Measurements from ENCODE around the gene NFATC1. TPM values are rescaled to one million over a fixed set of nuclear protein-coding genes. Genes with fewer than 3 reads are reported as not detected.

NFATC1 gene
- polyA plus RNA-seq, 1 experiment, result 0.73 TPM

GRCh38 chr18:79578396-79579260 lies 182.9 kb downstream of the NFATC1 start:
- TF ChIP-seq CTCF (IDR thresholded peaks at IDR 0.05; ENCODE audit: low read depth, low read length), result no peak
- Histone ChIP-seq H3K4me3 (ENCODE audit: low read depth, low read length) (no peak overlapping the region), H3K27ac (ENCODE audit: low read depth, low read length) (no peak overlapping the region), H3K9me3 (ENCODE audit: control insufficient read depth, insufficient read depth, low read length) (peaks cover 38% of the 10 kb centered on the region), H3K27me3 (ENCODE audit: control insufficient read depth, insufficient read depth, low read length) (no peaks in the 10 kb centered on the region)
- ChIA-PET CTCF (no interaction called here), POLR2A (no interaction called here)
- DNase-seq (ENCODE audit: low read depth, low spot score), result no peak

Small RNAs within 50 kb of the gene (small RNA-seq; reads per million reads assigned to genes)
- gene AC018445.2 (ENCODE audit: insufficient read length, low read depth), result not detected
